ENCODE measurements around the gene PTPRM. TPM values are rescaled to one million over a fixed set of nuclear protein-coding genes. Genes with fewer than 3 reads are reported as not detected.
A peak's percentile ranks its signal among the peaks of the same experiment; 100 is the strongest.

PTPRM gene
- polyA plus RNA-seq, 1 of the 3 experiments (the other 2 are of a cell fraction) = 16.0 TPM

- no peaks in the 10 kb centered on the region for H3K79me2 ChIP-seq (ENCODE audit: insufficient read depth)
- no peaks in the 10 kb centered on the region for H3F3A ChIP-seq (replicated peaks; ENCODE audit: insufficient read depth)
- no peaks in the 10 kb centered on the region for H3K9me2 ChIP-seq
- H4K20me1 ChIP-seq (ENCODE audit: insufficient read depth) = no peaks in the 10 kb centered on the region
- H2AFZ ChIP-seq (ENCODE audit: low read depth) = no peak overlapping the region
- no peaks in the 10 kb centered on the region for H3K9me3 ChIP-seq
- TF ChIP-seq ZBTB33 (IDR thresholded peaks at IDR 0.05; ENCODE audit: borderline replicate concordance, low read depth) (no peak), RCOR1 (IDR thresholded peaks at IDR 0.05; ENCODE audit: low read length) (no peak), GABPA (IDR thresholded peaks at IDR 0.05; ENCODE audit: low read depth) (no peak), RXRA (IDR thresholded peaks at IDR 0.05; ENCODE audit: borderline replicate concordance, low read depth) (no peak), EP300 (IDR thresholded peaks at IDR 0.05; ENCODE audit: borderline replicate concordance in 1 of 2, low read depth in 1 of 2, low read length in 1 of 2) (no peak), CTCF (IDR thresholded peaks at IDR 0.05) (no peak), NRF1 (IDR thresholded peaks at IDR 0.05; ENCODE audit: low read depth, low read length) (no peak), TAF1 (IDR thresholded peaks at IDR 0.05; ENCODE audit: borderline replicate concordance, low read depth, low read length) (no peak), MXI1 (IDR thresholded peaks at IDR 0.05; ENCODE audit: low read depth, low read length) (no peak), POLR2AphosphoS5 (IDR thresholded peaks at IDR 0.05; ENCODE audit: low read depth, low read length) (no peak), RAD21 (IDR thresholded peaks at IDR 0.05; ENCODE audit: low read length) (no peak), USF2 (IDR thresholded peaks at IDR 0.05; ENCODE audit: borderline replicate concordance, low read depth, low read length) (no peak), CHD2 (IDR thresholded peaks at IDR 0.05; ENCODE audit: low read length, partially characterized antibody) (no peak), EZH2phosphoT487 (IDR thresholded peaks at IDR 0.05; ENCODE audit: borderline replicate concordance, low read depth) (no peak), GATA2 (CRISPR knock-in tag; IDR thresholded peaks at IDR 0.05) (no peak), SIN3A (IDR thresholded peaks at IDR 0.05; ENCODE audit: borderline replicate concordance, low read depth, low read length) (no peak), FOSL2 (IDR thresholded peaks at IDR 0.05; ENCODE audit: borderline replicate concordance, low read depth) (no peak)
- H3K4me1 ChIP-seq (ENCODE audit: control insufficient read depth in 1 of 2, insufficient read depth in 2 of 2, low read depth in 1 of 2, low read length in 1 of 2) = peaks cover 0 to 27% of the 10 kb centered on the region in 2 experiments; a peak in 2 of 4 replicates
- H3K27ac ChIP-seq (ENCODE audit: low read depth in 2 of 2, low read length in 1 of 2) = peak overlapping the region in 1 of 2 experiments; percentile 95; a peak in 1 of 4 replicates
- no peak overlapping the region for H3K9ac ChIP-seq
- H3K36me3 ChIP-seq (replicated peaks in 1 of 2; ENCODE audit: control insufficient read depth in 1 of 2, insufficient read depth in 2 of 2, low read length in 1 of 2) = no peaks in the 10 kb centered on the region
- H3K4me3 ChIP-seq (ENCODE audit: low read depth in 2 of 2, low read length in 1 of 2) = no peak overlapping the region
- POLR2A ChIA-PET = interaction anchor here (0.6 kb wide), 1 partner anchor 110 kb away, joined by 3 read pairs; no protein-coding TSS in a partner anchor
- H3K4me2 ChIP-seq = no peak overlapping the region
- CTCF ChIA-PET = interaction anchor here (0.6 to 5.2 kb wide), 8 partner anchors 11 to 889 kb away, joined by 3 to 34 read pairs (median 6); partner anchors contain the start of gene PTPRM
- DNase-seq = no peak
- WGBS (ENCODE audit: low lambda C conversion rate) = 28% methylated on average over 1 of the region's 1 CpG
- H3K27me3 ChIP-seq (ENCODE audit: insufficient read depth) = no peaks in the 10 kb centered on the region
These were observed 23.9 kb downstream of the PTPRM start for GRCh38 chr18:7590826-7591560.
